ENCODE results near the gene FRMD4A. TPM values are rescaled to one million over a fixed set of nuclear protein-coding genes. Genes with fewer than 3 reads are reported as not detected.

Gene FRMD4A
- total RNA-seq, 1 donor from 2014 or later = 23.0 TPM

- no peak for DNase-seq (ENCODE audit: low read depth)
Measured at GRCh38 chr10:14345262-14345661, 14.5 kb upstream of the FRMD4A start.

- DNase-seq (ENCODE audit: low read depth) = peak; percentile 97
Measured at GRCh38 chr10:14340051-14340744, 9.5 kb upstream of the FRMD4A start.

- DNase-seq (ENCODE audit: low read depth) = no peak
Measured at GRCh38 chr10:14336736-14337135, 6.0 kb upstream of the FRMD4A start.

GRCh38 chr10:14334771-14335170 lies 4.0 kb upstream of the FRMD4A start:
- DNase-seq (ENCODE audit: low read depth) = no peak

GRCh38 chr10:14333606-14334005 lies 2.9 kb upstream of the FRMD4A start:
- no peak for DNase-seq (ENCODE audit: low read depth)

GRCh38 chr10:14332903-14333302 lies 2.2 kb upstream of the FRMD4A start:
- DNase-seq (ENCODE audit: low read depth) = no peak

- DNase-seq (ENCODE audit: low read depth) = peak; percentile 59
Measured at GRCh38 chr10:14329746-14330173, 964 bp downstream of the FRMD4A start.

- no peak for DNase-seq (ENCODE audit: low read depth)
Measured at GRCh38 chr10:14328881-14329672, 1.6 kb downstream of the FRMD4A start.

GRCh38 chr10:14327527-14327926 lies 3.2 kb downstream of the FRMD4A start:
- no peak for DNase-seq (ENCODE audit: low read depth)

GRCh38 chr10:14326581-14326980 lies 4.1 kb downstream of the FRMD4A start:
- DNase-seq (ENCODE audit: low read depth) = no peak

GRCh38 chr10:14325325-14325955 lies 5.3 kb downstream of the FRMD4A start:
- DNase-seq (ENCODE audit: low read depth) = no peak

- DNase-seq (ENCODE audit: low read depth) = no peak
Measured at GRCh38 chr10:14322526-14323188, 8.1 kb downstream of the FRMD4A start.

GRCh38 chr10:14318007-14318406 lies 12.7 kb downstream of the FRMD4A start:
- DNase-seq (ENCODE audit: low read depth) = no peak

GRCh38 chr10:14312014-14312413 lies 18.7 kb downstream of the FRMD4A start:
- DNase-seq (ENCODE audit: low read depth) = no peak

- no peak for DNase-seq (ENCODE audit: low read depth)
Measured at GRCh38 chr10:14311206-14311957, 19.3 kb downstream of the FRMD4A start.

GRCh38 chr10:14309593-14309992 lies 21.1 kb downstream of the FRMD4A start:
- no peak for DNase-seq (ENCODE audit: low read depth)

- peak; percentile 75 for DNase-seq (ENCODE audit: low read depth)
Measured at GRCh38 chr10:14306190-14306589, 24.5 kb downstream of the FRMD4A start.

GRCh38 chr10:14304046-14304445 lies 26.7 kb downstream of the FRMD4A start:
- DNase-seq (ENCODE audit: low read depth) = no peak

- peak; percentile 48 for DNase-seq (ENCODE audit: low read depth)
Measured at GRCh38 chr10:14302035-14302434, 28.7 kb downstream of the FRMD4A start.

- no peak for DNase-seq (ENCODE audit: low read depth)
Measured at GRCh38 chr10:14299556-14299955, 31.2 kb downstream of the FRMD4A start.
